Lung (tissue), 12 donors: ENCODE results near the gene B4GALNT2. TPM values are rescaled to one million over a fixed set of nuclear protein-coding genes. Genes with fewer than 3 reads are reported as not detected.

Experiments
- ATAC-seq: fragments of 200-7000 bp; cut with Tn5 transposase; one replicate; pipeline ENCODE4 v1.9.1; 2020; ENCODE audit warnings: moderate number of reproducible peaks; ENCODE audit not compliant: insufficient read depth, low FRiP score
- DNase-seq, 3 donors: peaks; one replicate each; pipeline ENCODE4 v3.0.0-alpha.2; 2013 to 2017
- H3K27ac ChIP-seq, 2 donors: one replicate each; pipeline ENCODE4 v1.5.1; 2013; ENCODE audit warnings: mild to moderate bottlenecking in 2 of 2, moderate library complexity in 2 of 2, control low read depth in 1 of 2, inconsistent platforms in 1 of 2, low read depth in 1 of 2, low read length in 1 of 2
- H3K27me3 ChIP-seq, 3 donors: one replicate each; pipeline ENCODE4 v1.5.1; 2013; ENCODE audit warnings: low read length in 2 of 3; ENCODE audit not compliant: control insufficient read depth in 3 of 3, insufficient read depth in 3 of 3
- H3K36me3 ChIP-seq, 4 donors: one replicate each; pipeline ENCODE4 v1.5.1; 2013; ENCODE audit warnings: low read length in 4 of 4, mild to moderate bottlenecking in 1 of 4, moderate library complexity in 1 of 4; ENCODE audit not compliant: control insufficient read depth in 4 of 4, insufficient read depth in 4 of 4
- H3K4me1 ChIP-seq, 5 donors: one replicate each; pipeline ENCODE4 v1.5.1; 2013; ENCODE audit warnings: low read length in 5 of 5, mild to moderate bottlenecking in 2 of 5, moderate library complexity in 1 of 5; ENCODE audit not compliant: control insufficient read depth in 5 of 5, insufficient read depth in 5 of 5
- H3K4me3 ChIP-seq: one replicate; pipeline ENCODE4 v1.5.1; 2013; ENCODE audit warnings: mild to moderate bottlenecking, control low read depth, moderate library complexity
- H3K9ac ChIP-seq, 2 donors: one replicate each; pipeline ENCODE4 v1.5.1; 2013; ENCODE audit warnings: low read length in 2 of 2, control low read depth in 1 of 2; ENCODE audit not compliant: insufficient read depth in 1 of 2
- H3K9me3 ChIP-seq, 4 donors: one replicate each; pipeline ENCODE4 v1.5.1; 2013; ENCODE audit warnings: low read length in 3 of 4, mild to moderate bottlenecking in 1 of 4, moderate library complexity in 1 of 4; ENCODE audit not compliant: control insufficient read depth in 4 of 4, insufficient read depth in 3 of 4
- WGBS, 2 donors: extraction: QIAGEN DNeasy Blood & Tissue Kit; methylation state at CpG; one replicate each; pipeline ENCODE4 v1.1.7; 2013; 5-methylcytosine and 5-hydroxymethylcytosine counted together
- polyA plus RNA-seq, 2 donors: library from polyadenylated mRNA; stranded (reverse); fragments of 200-250 nt; gene quantifications; one replicate each; pipeline ENCODE4 v1.2.1, GENCODE V29; 2013
- total RNA-seq, 2 donors: library from RNA; depleted of rRNA in 1 of 2; stranded (reverse); fragments of >200 nt in 1 of 2; gene quantifications; one replicate each; pipeline ENCODE4 v1.2.1, GENCODE V29; 2014 to 2021
- TF ChIP-seq, protein P1 (sequence below): IDR thresholded peaks from 2 replicates; pipeline ENCODE4 v1.5.1; 2012; ENCODE audit warnings: mild to moderate bottlenecking; ENCODE audit errors: control extremely low read depth, extremely low read depth
- donor health status: control.
- donor health status: control.
- donor health status: Bipolar disorder and iron deficiency.
- donor health status: healthy.
- donor health status: DM: yes; HTN: yes; CAD: no.

B4GALNT2 gene
- total and polyA plus RNA-seq, 4 donors: 0.08 to 0.25 (median 0.15) TPM; not detected in 1

DNA sequence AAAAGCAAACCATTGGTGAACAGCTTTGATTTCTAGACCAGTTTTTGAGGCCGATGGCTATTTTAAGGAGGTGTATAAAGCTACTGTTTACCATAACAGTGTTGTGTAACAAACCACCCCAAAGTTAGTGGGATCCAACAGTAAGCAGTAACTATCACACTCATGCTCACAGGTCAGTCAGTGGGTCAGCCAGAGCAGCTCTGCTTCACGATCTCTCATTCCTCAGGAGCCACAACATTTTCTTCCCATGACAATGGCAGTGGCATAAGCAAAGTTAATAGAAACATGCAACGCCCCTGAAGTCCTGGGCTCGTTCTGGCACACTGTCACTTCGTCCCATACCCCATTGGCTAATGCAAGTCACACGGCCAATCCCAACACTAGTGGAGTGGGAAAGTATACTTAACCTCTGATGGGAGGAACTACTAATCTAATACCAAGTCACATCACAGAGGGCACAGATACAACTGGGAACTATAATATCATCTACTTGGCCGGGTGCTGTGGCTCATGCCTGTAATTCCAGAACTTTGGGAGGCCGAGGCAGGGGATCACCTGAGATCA is 28.0 kb upstream of the B4GALNT2 start:
- Histone ChIP-seq H3K9me3 (no peaks in the 10 kb centered on the region), H3K4me1 (peaks cover 0 to 1% (median 0%) of the 10 kb centered on the region in 5 donors), H3K9ac (no peak overlapping the region), H3K4me3 (no peak overlapping the region), H3K27me3 (no peaks in the 10 kb centered on the region), H3K36me3 (no peaks in the 10 kb centered on the region), H3K27ac (no peak overlapping the region)
- ATAC-seq (no peak), DNase-seq (no peak)
- TF ChIP-seq, protein P1, sequence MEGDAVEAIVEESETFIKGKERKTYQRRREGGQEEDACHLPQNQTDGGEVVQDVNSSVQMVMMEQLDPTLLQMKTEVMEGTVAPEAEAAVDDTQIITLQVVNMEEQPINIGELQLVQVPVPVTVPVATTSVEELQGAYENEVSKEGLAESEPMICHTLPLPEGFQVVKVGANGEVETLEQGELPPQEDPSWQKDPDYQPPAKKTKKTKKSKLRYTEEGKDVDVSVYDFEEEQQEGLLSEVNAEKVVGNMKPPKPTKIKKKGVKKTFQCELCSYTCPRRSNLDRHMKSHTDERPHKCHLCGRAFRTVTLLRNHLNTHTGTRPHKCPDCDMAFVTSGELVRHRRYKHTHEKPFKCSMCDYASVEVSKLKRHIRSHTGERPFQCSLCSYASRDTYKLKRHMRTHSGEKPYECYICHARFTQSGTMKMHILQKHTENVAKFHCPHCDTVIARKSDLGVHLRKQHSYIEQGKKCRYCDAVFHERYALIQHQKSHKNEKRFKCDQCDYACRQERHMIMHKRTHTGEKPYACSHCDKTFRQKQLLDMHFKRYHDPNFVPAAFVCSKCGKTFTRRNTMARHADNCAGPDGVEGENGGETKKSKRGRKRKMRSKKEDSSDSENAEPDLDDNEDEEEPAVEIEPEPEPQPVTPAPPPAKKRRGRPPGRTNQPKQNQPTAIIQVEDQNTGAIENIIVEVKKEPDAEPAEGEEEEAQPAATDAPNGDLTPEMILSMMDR: no peak
- WGBS, 2 donors: 85 to 90% methylated on average over 8 of the region's 8 CpGs

DNA sequence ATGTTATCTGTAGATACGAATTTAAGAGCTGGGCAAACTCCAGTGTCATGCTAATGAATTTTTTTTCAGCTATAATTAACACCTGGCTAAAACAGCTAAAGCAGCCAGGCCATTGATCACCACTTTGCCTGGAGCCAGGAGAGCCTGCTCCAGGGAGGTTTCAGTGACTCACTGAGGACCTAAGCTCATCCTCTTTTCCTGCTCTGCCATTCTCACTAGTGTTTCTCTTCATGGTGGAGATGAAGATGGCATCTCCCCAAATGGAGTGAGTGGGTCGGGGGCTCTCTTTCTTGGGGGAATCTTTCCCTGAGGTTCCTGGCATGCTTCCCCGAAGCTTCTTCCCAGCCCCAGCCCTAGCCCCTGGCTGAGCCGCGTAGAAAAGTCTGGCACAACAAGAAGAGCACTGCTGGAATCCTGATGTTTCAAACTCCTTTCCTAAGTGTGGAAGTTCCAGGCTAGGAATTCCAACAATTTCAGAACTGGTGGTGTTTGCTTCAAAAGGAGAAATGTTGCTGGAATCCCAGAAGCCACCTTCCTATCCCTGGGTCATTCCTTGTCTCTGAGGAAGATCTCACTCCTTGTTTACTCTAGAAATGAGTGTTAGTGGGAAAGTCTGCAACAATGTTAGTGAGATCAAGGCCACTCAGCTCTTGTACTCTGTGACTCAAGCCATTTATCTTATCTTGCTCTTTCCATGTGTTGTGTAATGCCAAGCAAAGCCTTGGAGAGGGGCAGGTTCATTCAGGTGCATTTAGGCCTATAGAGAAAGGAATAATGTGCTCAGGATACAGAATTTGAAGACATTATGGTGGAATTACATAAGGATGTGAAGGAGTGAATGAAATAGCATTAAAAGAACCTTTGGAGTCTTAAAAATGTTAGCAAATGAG is 26.0 kb upstream of the B4GALNT2 start:
- no peaks in the 10 kb centered on the region for H3K9me3 ChIP-seq
- no peak overlapping the region for H3K9ac ChIP-seq
- no peak overlapping the region for H3K4me3 ChIP-seq
- no peak for ATAC-seq
- no peak for DNase-seq
- no peaks in the 10 kb centered on the region for H3K36me3 ChIP-seq
- H3K27ac ChIP-seq: no peak overlapping the region
- TF ChIP-seq, protein P1: no peak
- no peaks in the 10 kb centered on the region for H3K27me3 ChIP-seq
- 68 to 76% methylated on average over 5 of the region's 5 CpGs for WGBS, 2 donors
- H3K4me1 ChIP-seq: no peaks in the 10 kb centered on the region

GRCh38 chr17:49107211-49107557 is 25.4 kb upstream of the B4GALNT2 start:
- no peak overlapping the region for H3K9ac ChIP-seq
- no peaks in the 10 kb centered on the region for H3K9me3 ChIP-seq
- H3K36me3 ChIP-seq: no peaks in the 10 kb centered on the region
- no peak for ATAC-seq
- no peaks in the 10 kb centered on the region for H3K4me1 ChIP-seq
- TF ChIP-seq, protein P1: no peak
- no peaks in the 10 kb centered on the region for H3K27me3 ChIP-seq
- no peak overlapping the region for H3K27ac ChIP-seq
- WGBS, 2 donors: 98 to 100% methylated on average over 1 of the region's 1 CpG
- no peak for DNase-seq
- H3K4me3 ChIP-seq: no peak overlapping the region
